Endothelial cell (in vitro differentiated cells): ENCODE measurements around the gene SIN3A. TPM values are rescaled to one million over a fixed set of nuclear protein-coding genes. Genes with fewer than 3 reads are reported as not detected.
"Not testable (repeated sequence)": the region's sequence is repeated elsewhere in the genome, so short reads cannot be mapped to it uniquely, and the experiment has no call there.

Source experiments
- DNase-seq: peaks from one replicate; pipeline ENCODE4 v3.0.0; 2021; ENCODE audit warnings: low spot score
- H3K27ac Mint-ChIP-seq: one replicate; pipeline ENCODE4 v1.8.0; 2021; ENCODE audit warnings: mixed read lengths, inconsistent platforms; ENCODE audit not compliant: unreplicated experiment
- H3K27me3 Mint-ChIP-seq: one replicate; pipeline ENCODE4 v1.8.0; 2021; ENCODE audit warnings: mild to moderate bottlenecking, moderate library complexity, mixed read lengths, inconsistent platforms; ENCODE audit not compliant: unreplicated experiment
- H3K36me3 Mint-ChIP-seq: one replicate; pipeline ENCODE4 v1.8.0; 2021; ENCODE audit warnings: mild to moderate bottlenecking, low read depth, mixed read lengths, inconsistent platforms; ENCODE audit not compliant: unreplicated experiment
- H3K4me1 Mint-ChIP-seq: one replicate; pipeline ENCODE4 v1.8.0; 2021; ENCODE audit warnings: mild to moderate bottlenecking, mixed read lengths, inconsistent platforms; ENCODE audit not compliant: unreplicated experiment
- H3K4me3 Mint-ChIP-seq: one replicate; pipeline ENCODE4 v1.8.0; 2021; ENCODE audit warnings: mild to moderate bottlenecking, mixed read lengths, inconsistent platforms; ENCODE audit not compliant: unreplicated experiment
- H3K9me3 Mint-ChIP-seq: one replicate; pipeline ENCODE4 v1.8.0; 2021; ENCODE audit warnings: mixed read lengths, inconsistent platforms; ENCODE audit not compliant: unreplicated experiment
- CTCF ChIP-seq: fragments of 200-600 bp; sonication (generic); IDR thresholded peaks from one replicate; pipeline ENCODE4 v1.5.0; 2021; ENCODE audit warnings: antibody characterized with exemption; ENCODE audit not compliant: unreplicated experiment
- total RNA-seq: library from RNA; stranded (reverse); fragmentation: NEBNext Ultra II Directional; extraction: Animal tissue kit (Norgen Biotek cat#: 25700); gene quantifications from one replicate; pipeline ENCODE4 v1.2.1, GENCODE V29; 2021; ENCODE audit not compliant: unreplicated experiment

Gene SIN3A
- total RNA-seq, 1 donor from 2014 or later, result 67.3 TPM

GRCh38 chr15:75410196-75410595 lies 41.3 kb downstream of the SIN3A start:
- Mint-ChIP-seq H3K36me3 (peaks cover 52% of the 10 kb centered on the region), H3K9me3 (no peaks in the 10 kb centered on the region), H3K27me3 (no peaks in the 10 kb centered on the region), H3K27ac (no peak overlapping the region), H3K4me3 (no peak overlapping the region), H3K4me1 (peaks cover 6% of the 10 kb centered on the region)
- DNase-seq, result no peak
- TF ChIP-seq CTCF, result no peak

GRCh38 chr15:75407083-75407482 lies 44.4 kb downstream of the SIN3A start:
- H3K27ac Mint-ChIP-seq, result no peak overlapping the region
- no peaks in the 10 kb centered on the region for H3K9me3 Mint-ChIP-seq
- no peak for TF ChIP-seq CTCF
- H3K4me3 Mint-ChIP-seq, result no peak overlapping the region
- no peak for DNase-seq
- peaks cover 44% of the 10 kb centered on the region for H3K36me3 Mint-ChIP-seq
- no peaks in the 10 kb centered on the region for H3K4me1 Mint-ChIP-seq
- H3K27me3 Mint-ChIP-seq, result no peaks in the 10 kb centered on the region

- Mint-ChIP-seq H3K4me1 (no peaks in the 10 kb centered on the region), H3K36me3 (peaks cover 31% of the 10 kb centered on the region)
Measured at GRCh38 chr15:75403892-75404291, 47.6 kb downstream of the SIN3A start.

GRCh38 chr15:75397494-75397893 lies 54.0 kb downstream of the SIN3A start:
- peaks cover 39% of the 10 kb centered on the region for H3K36me3 Mint-ChIP-seq
- H3K27ac Mint-ChIP-seq, result no peak overlapping the region
- DNase-seq, result no peak
- H3K27me3 Mint-ChIP-seq, result peaks cover 2% of the 10 kb centered on the region
- TF ChIP-seq CTCF, result no peak
- peak overlapping the region; percentile 37 for H3K4me3 Mint-ChIP-seq
- H3K4me1 Mint-ChIP-seq, result no peaks in the 10 kb centered on the region
- H3K9me3 Mint-ChIP-seq, result no peaks in the 10 kb centered on the region

More at GRCh38 chr15:75403892-75404291, 47.6 kb downstream of the SIN3A start:
- no peak overlapping the region for H3K27ac Mint-ChIP-seq
- no peaks in the 10 kb centered on the region for H3K27me3 Mint-ChIP-seq
- no peak for DNase-seq
- no peaks in the 10 kb centered on the region for H3K9me3 Mint-ChIP-seq
- H3K4me3 Mint-ChIP-seq, result no peak overlapping the region
- no peak for TF ChIP-seq CTCF

GRCh38 chr15:75389791-75390382 lies 61.6 kb downstream of the SIN3A start:
- no peak for TF ChIP-seq CTCF
- Mint-ChIP-seq H3K27me3 (no peaks in the 10 kb centered on the region), H3K4me1 (no peaks in the 10 kb centered on the region), H3K4me3 (no peak overlapping the region), H3K9me3 (no peaks in the 10 kb centered on the region), H3K27ac (no peak overlapping the region), H3K36me3 (peaks cover 42% of the 10 kb centered on the region)
- DNase-seq, result no peak

DNA sequence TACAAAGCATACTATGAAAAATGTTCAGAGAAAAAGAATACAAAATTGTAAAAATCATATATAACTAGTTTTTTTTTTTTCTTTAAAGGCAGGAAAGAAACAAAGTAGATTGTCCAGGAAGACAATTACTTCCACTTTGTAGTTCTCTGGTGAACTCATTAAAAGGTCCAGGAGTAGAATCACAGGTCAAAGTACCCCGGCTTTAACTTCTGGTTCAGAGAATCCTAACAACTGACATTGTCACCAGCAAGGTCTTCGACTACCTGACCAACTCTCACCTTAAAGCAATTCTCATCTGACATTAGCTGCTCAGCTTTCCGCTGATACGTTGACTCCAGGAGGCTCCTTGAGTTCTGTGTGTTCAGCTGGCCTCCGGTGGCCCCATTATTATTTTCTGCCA lies 67.5 kb downstream of the SIN3A start:
- H3K27me3 Mint-ChIP-seq, DNase-seq, H3K9me3 Mint-ChIP-seq, H3K27ac Mint-ChIP-seq, H3K4me3 Mint-ChIP-seq, H3K4me1 Mint-ChIP-seq: not testable (repeated sequence)
- H3K36me3 Mint-ChIP-seq, result peaks cover 24% of the 10 kb centered on the region
